ENCODE data around the gene PLEKHO2. TPM values are rescaled to one million over a fixed set of nuclear protein-coding genes. Genes with fewer than 3 reads are reported as not detected.

The PLEKHO2 gene
- total RNA-seq, 1 donor from 2014 or later: 20.3 TPM

- Mint-ChIP-seq H3K9me3 (ENCODE audit: low read depth) (peaks cover 6% of the 10 kb centered on the region), H3K36me3 (ENCODE audit: low read depth) (peaks cover 5% of the 10 kb centered on the region), H3K4me3 (ENCODE audit: unreplicated experiment) (peak overlapping the region; percentile 68), H3K4me1 (ENCODE audit: low read depth) (peaks cover 12% of the 10 kb centered on the region), H3K27ac (ENCODE audit: unreplicated experiment) (peak overlapping the region; percentile 74), H3K27me3 (ENCODE audit: low read depth) (no peaks in the 10 kb centered on the region)
- TF ChIP-seq CTCF (IDR thresholded peaks at IDR 0.05): peak; percentile 89
- no peak for DNase-seq (ENCODE audit: low spot score)
These were observed 63.6 kb downstream of the PLEKHO2 start for GRCh38 chr15:64905119-64905831.

- Mint-ChIP-seq H3K4me3 (ENCODE audit: unreplicated experiment) (no peak overlapping the region), H3K4me1 (ENCODE audit: low read depth) (peaks cover 12% of the 10 kb centered on the region), H3K9me3 (ENCODE audit: low read depth) (peaks cover 2% of the 10 kb centered on the region), H3K36me3 (ENCODE audit: low read depth) (peaks cover 3% of the 10 kb centered on the region), H3K27me3 (ENCODE audit: low read depth) (no peaks in the 10 kb centered on the region), H3K27ac (ENCODE audit: unreplicated experiment) (no peak overlapping the region)
- no peak for DNase-seq (ENCODE audit: low spot score)
- no peak for TF ChIP-seq CTCF (IDR thresholded peaks at IDR 0.05)
These were observed 64.2 kb downstream of the PLEKHO2 start for GRCh38 chr15:64905941-64906340.

DNA sequence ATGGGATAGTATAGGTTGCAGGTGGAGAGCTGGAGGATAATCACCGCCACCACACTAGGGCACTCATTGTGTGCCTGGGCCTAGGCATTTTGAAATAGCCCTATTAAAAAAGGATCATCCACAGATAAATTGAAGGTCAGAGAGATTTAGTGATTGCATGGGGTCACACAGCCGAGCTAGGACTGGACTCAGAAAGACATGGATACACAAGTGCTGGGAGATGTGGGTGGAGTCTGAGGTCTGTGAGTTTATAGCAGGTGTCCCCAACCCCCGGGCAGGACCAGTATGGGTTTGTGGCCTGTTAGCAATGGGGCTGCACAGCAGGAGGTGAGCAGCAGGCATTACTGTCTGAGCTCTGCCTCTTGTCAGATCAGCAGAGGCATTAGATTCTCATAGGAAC, 64.7 kb downstream of the PLEKHO2 start:
- DNase-seq (ENCODE audit: low spot score): no peak

GRCh38 chr15:64907991-64908390, 66.3 kb downstream of the PLEKHO2 start:
- no peaks in the 10 kb centered on the region for H3K27me3 Mint-ChIP-seq (ENCODE audit: low read depth)
- no peak for DNase-seq (ENCODE audit: low spot score)
- no peaks in the 10 kb centered on the region for H3K9me3 Mint-ChIP-seq (ENCODE audit: low read depth)
- no peak for TF ChIP-seq CTCF (IDR thresholded peaks at IDR 0.05)
- H3K36me3 Mint-ChIP-seq (ENCODE audit: low read depth): peaks cover 1% of the 10 kb centered on the region
- H3K4me1 Mint-ChIP-seq (ENCODE audit: low read depth): peaks cover 23% of the 10 kb centered on the region
- no peak overlapping the region for H3K4me3 Mint-ChIP-seq (ENCODE audit: unreplicated experiment)
- no peak overlapping the region for H3K27ac Mint-ChIP-seq (ENCODE audit: unreplicated experiment)

More for the DNA sequence above, 64.7 kb downstream of the PLEKHO2 start:
- Mint-ChIP-seq H3K4me3 (ENCODE audit: unreplicated experiment) (no peak overlapping the region), H3K27ac (ENCODE audit: unreplicated experiment) (no peak overlapping the region), H3K9me3 (ENCODE audit: low read depth) (no peaks in the 10 kb centered on the region), H3K4me1 (ENCODE audit: low read depth) (peaks cover 16% of the 10 kb centered on the region), H3K36me3 (ENCODE audit: low read depth) (peaks cover 1% of the 10 kb centered on the region), H3K27me3 (ENCODE audit: low read depth) (no peaks in the 10 kb centered on the region)
- no peak for TF ChIP-seq CTCF (IDR thresholded peaks at IDR 0.05)

GRCh38 chr15:64909546-64909945, 67.8 kb downstream of the PLEKHO2 start:
- Mint-ChIP-seq H3K9me3 (ENCODE audit: low read depth) (no peaks in the 10 kb centered on the region), H3K4me3 (ENCODE audit: unreplicated experiment) (no peak overlapping the region), H3K27ac (ENCODE audit: unreplicated experiment) (no peak overlapping the region), H3K4me1 (ENCODE audit: low read depth) (peaks cover 22% of the 10 kb centered on the region), H3K36me3 (ENCODE audit: low read depth) (peaks cover 1% of the 10 kb centered on the region), H3K27me3 (ENCODE audit: low read depth) (no peaks in the 10 kb centered on the region)
- no peak for TF ChIP-seq CTCF (IDR thresholded peaks at IDR 0.05)
- no peak for DNase-seq (ENCODE audit: low spot score)

Measured in chondrocyte (in vitro differentiated cells).